Endothelial cell of umbilical vein (primary cell): ENCODE data around the gene KDM4B. TPM values are rescaled to one million over a fixed set of nuclear protein-coding genes. Genes with fewer than 3 reads are reported as not detected.

Experiments used
- BruUV-seq: library from RNA; stranded (reverse); fragments of 400-500 nt; replicated peaks from 2 replicates; lab custom pipeline; 2021; lab: Mats Ljungman, UMichigan
- CTCF ChIA-PET: fragments of 300-600, 350-600 bp; sonication (Branson Sonifier 250); formaldehyde crosslinking; loops from one replicate; lab custom pipeline; 2021; ENCODE audit warnings: antibody characterized with exemption, inconsistent platforms; lab: Charles Lee
- POLR2A ChIA-PET: fragments of 300-600, 350-600 bp; sonication (Branson Sonifier 250); formaldehyde crosslinking; loops from one replicate; lab custom pipeline; 2021; ENCODE audit warnings: antibody characterized with exemption, inconsistent platforms; lab: Charles Lee
- DNase-seq: peaks from one replicate; pipeline ENCODE4 v3.0.0-alpha.2; 2011; ENCODE audit warnings: low read depth, low spot score
- FAIRE-seq: peaks from 2 replicates; lab custom pipeline; 2011; peaks lifted over from hg19 to GRCh38; lab: Jason Lieb, UNC
- H2AFZ ChIP-seq: 2 replicates; pipeline ENCODE4 v1.6.0; 2012; ENCODE audit warnings: low read depth, low read length, control low read depth, inconsistent platforms
- H3K27ac ChIP-seq: 2 replicates; pipeline ENCODE4 v1.5.1; 2011; ENCODE audit warnings: low read depth, mild to moderate bottlenecking, control low read depth, low read length, moderate library complexity; ENCODE audit not compliant: insufficient read depth
- H3K27me3 ChIP-seq, 2 experiments: 2 replicates each; pipeline versions ENCODE4 v1.6.0 to v1.6.1; 2011; ENCODE audit warnings: low read length in 2 of 2, mixed read lengths in 1 of 2; ENCODE audit not compliant: control insufficient read depth in 2 of 2, insufficient read depth in 2 of 2
- H3K36me3 ChIP-seq, 2 experiments: 2 replicates in 1 of 2; 3 replicates in 1 of 2; pipeline ENCODE4 v1.5.1; 2011; ENCODE audit warnings: low read length in 2 of 2, mild to moderate bottlenecking in 1 of 2, moderate library complexity in 1 of 2; ENCODE audit not compliant: control insufficient read depth in 2 of 2, insufficient read depth in 2 of 2; ENCODE audit errors: extremely low read depth in 1 of 2
- H3K4me1 ChIP-seq: 3 replicates; pipeline ENCODE4 v1.5.1; 2011; ENCODE audit warnings: mild to moderate bottlenecking, low read length; ENCODE audit not compliant: control insufficient read depth, insufficient read depth; ENCODE audit errors: extremely low read depth
- H3K4me2 ChIP-seq: 2 replicates; pipeline ENCODE4 v1.6.1; 2011; ENCODE audit warnings: low read length, control low read depth, mixed read lengths; ENCODE audit not compliant: insufficient read depth
- H3K4me3 ChIP-seq, 3 experiments: fragments of 200-600 bp in 1 of 3; sonication (generic), shearing (Covaris generic) in 1 of 3; replicated peaks in 1 of 3; 2 replicates each; pipeline ENCODE4 v1.5.1; 2011 to 2016; ENCODE audit warnings: control low read depth in 3 of 3, low read length in 3 of 3, mild to moderate bottlenecking in 2 of 3, inconsistent platforms in 1 of 3, low read depth in 1 of 3, moderate library complexity in 1 of 3; ENCODE audit not compliant: insufficient read depth in 1 of 3
- H3K79me2 ChIP-seq: 2 replicates; pipeline ENCODE4 v1.6.0; 2012; ENCODE audit warnings: low read length, inconsistent platforms; ENCODE audit not compliant: control insufficient read depth, insufficient read depth
- H3K9ac ChIP-seq: replicated peaks from 2 replicates; pipeline ENCODE3; 2011; ENCODE audit warnings: low read length, control low read depth; ENCODE audit not compliant: insufficient read depth; ENCODE audit errors: extremely low read depth
- H3K9me1 ChIP-seq: replicated peaks from 3 replicates; pipeline ENCODE4 v1.6.0; 2011; ENCODE audit warnings: mild to moderate bottlenecking, low read length; ENCODE audit not compliant: control insufficient read depth, insufficient read depth; ENCODE audit errors: extremely low read depth
- H3K9me3 ChIP-seq: replicated peaks from 2 replicates; pipeline ENCODE4 v1.5.1; 2012; ENCODE audit warnings: low read length, inconsistent platforms; ENCODE audit not compliant: control insufficient read depth, insufficient read depth
- H4K20me1 ChIP-seq: replicated peaks from 2 replicates; pipeline ENCODE3; 2011; ENCODE audit warnings: mild to moderate bottlenecking, low read length; ENCODE audit not compliant: control insufficient read depth, insufficient read depth; ENCODE audit errors: extremely low read depth
- EZH2 ChIP-seq: IDR thresholded peaks from 2 replicates; pipeline ENCODE4 v1.6.1; 2012; ENCODE audit warnings: borderline replicate concordance, low read depth, mild to moderate bottlenecking, moderate library complexity, low read length, inconsistent platforms; ENCODE audit not compliant: severe bottlenecking
- FOS ChIP-seq: IDR thresholded peaks from 2 replicates; pipeline ENCODE4 v1.6.1; 2011; ENCODE audit warnings: mild to moderate bottlenecking, low read length, moderate library complexity, borderline replicate concordance; ENCODE audit not compliant: insufficient read depth
- GATA2 ChIP-seq: IDR thresholded peaks from 2 replicates; pipeline ENCODE4 v1.7.0; 2011; ENCODE audit warnings: low read depth, mild to moderate bottlenecking, moderate library complexity, mixed read lengths, low read length; ENCODE audit not compliant: insufficient read length, insufficient read depth
- JUN ChIP-seq: IDR thresholded peaks from 2 replicates; pipeline ENCODE4 v1.6.1; 2011; ENCODE audit warnings: borderline replicate concordance, low read depth; ENCODE audit not compliant: insufficient read length, insufficient read depth
- MYC ChIP-seq: IDR thresholded peaks from one replicate; pipeline ENCODE4 v1.6.1; 2011; ENCODE audit warnings: mild to moderate bottlenecking, low read depth, low read length
- POLR2A ChIP-seq: IDR thresholded peaks from 2 replicates; pipeline ENCODE4 v1.6.1; 2012; ENCODE audit warnings: low read depth, mild to moderate bottlenecking, control low read depth, low read length
- POLR2AphosphoS5 ChIP-seq: IDR thresholded peaks from 2 replicates; pipeline ENCODE4 v1.6.1; 2012; ENCODE audit warnings: low read depth, mild to moderate bottlenecking, control low read depth, low read length, moderate library complexity; ENCODE audit not compliant: insufficient read depth
- dilution Hi-C: fragments of 300-500 bp; cut with MboI; formaldehyde crosslinking; loops from one replicate; pipeline ENCODE4 v1.15.0; 2019; ENCODE audit warnings: low sequenced_read_pairs; ENCODE audit not compliant: extremely low pct_ligation_motif_present
- intact Hi-C: fragments of 100-400 bp; cut with micrococcal nuclease; formaldehyde crosslinking; loops from one replicate; pipeline ENCODE4 v1.10.0; 2022
- polyA plus RNA-seq, 4 experiments: library from polyadenylated mRNA; depleted of rRNA in 3 of 4; stranded (reverse) in 3 of 4; unstranded in 1 of 4; fragments of >200 nt; gene quantifications; 2 replicates each; pipeline versions ENCODE4 v1.2.1 to v1.2.3, GENCODE V29; 2011 to 2012; ENCODE audit warnings: missing spikeins in 1 of 4
- total RNA-seq: library from RNA; stranded (reverse); gene quantifications from 2 replicates; pipeline ENCODE4 v1.2.3, GENCODE V29; 2021
- TF ChIP-seq, protein P1 (sequence below): IDR thresholded peaks from 2 replicates; pipeline ENCODE4 v1.6.1; 2011; ENCODE audit not compliant: insufficient read depth, insufficient read length
- TF ChIP-seq, protein P2 (sequence below), 2 donors: IDR thresholded peaks; 1 replicate in 1 of 2; 2 replicates in 1 of 2; pipeline ENCODE4 v1.5.1; 2011; ENCODE audit warnings: low read length in 2 of 2, mild to moderate bottlenecking in 2 of 2, moderate library complexity in 2 of 2, control low read depth in 1 of 2, inconsistent platforms in 1 of 2, low read depth in 1 of 2; ENCODE audit not compliant: insufficient read depth in 1 of 2; ENCODE audit errors: extremely low read depth in 1 of 2

Gene KDM4B
- total and polyA plus RNA-seq, 2 donors (not counting 3 experiments of a cell fraction or from before 2014, with no cell fraction given): 12.4 to 37.2 TPM

DNA sequence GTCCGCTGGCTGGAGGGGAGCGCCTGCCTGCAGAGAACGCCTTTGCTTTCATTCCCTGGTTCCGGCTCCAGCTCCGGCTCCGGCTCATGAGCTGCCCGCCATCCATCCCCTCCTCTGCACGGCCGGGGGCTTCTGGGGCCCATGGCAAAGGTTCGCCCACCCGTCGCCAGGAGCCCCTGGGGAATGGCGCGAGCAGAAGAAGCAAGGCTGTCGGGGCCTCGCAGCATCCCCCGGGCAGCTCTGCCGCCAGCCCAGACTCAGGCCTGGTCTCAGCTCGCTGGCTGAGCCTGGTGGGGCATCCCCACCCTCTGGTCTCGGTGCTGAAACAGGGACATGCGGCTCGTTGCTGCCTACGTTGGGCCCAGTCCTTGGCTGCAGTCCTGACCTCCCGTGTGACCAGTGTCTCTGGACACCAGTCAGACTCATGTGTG lies 96.8 kb downstream of the KDM4B start:
- H3K9ac ChIP-seq: no peak overlapping the region
- no peaks in the 10 kb centered on the region for H3K4me1 ChIP-seq
- no peaks in the 10 kb centered on the region for H3K9me3 ChIP-seq
- TF ChIP-seq, protein P1, sequence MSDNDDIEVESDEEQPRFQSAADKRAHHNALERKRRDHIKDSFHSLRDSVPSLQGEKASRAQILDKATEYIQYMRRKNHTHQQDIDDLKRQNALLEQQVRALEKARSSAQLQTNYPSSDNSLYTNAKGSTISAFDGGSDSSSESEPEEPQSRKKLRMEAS: no peak
- TF ChIP-seq EZH2: no peak
- TF ChIP-seq, protein P2, sequence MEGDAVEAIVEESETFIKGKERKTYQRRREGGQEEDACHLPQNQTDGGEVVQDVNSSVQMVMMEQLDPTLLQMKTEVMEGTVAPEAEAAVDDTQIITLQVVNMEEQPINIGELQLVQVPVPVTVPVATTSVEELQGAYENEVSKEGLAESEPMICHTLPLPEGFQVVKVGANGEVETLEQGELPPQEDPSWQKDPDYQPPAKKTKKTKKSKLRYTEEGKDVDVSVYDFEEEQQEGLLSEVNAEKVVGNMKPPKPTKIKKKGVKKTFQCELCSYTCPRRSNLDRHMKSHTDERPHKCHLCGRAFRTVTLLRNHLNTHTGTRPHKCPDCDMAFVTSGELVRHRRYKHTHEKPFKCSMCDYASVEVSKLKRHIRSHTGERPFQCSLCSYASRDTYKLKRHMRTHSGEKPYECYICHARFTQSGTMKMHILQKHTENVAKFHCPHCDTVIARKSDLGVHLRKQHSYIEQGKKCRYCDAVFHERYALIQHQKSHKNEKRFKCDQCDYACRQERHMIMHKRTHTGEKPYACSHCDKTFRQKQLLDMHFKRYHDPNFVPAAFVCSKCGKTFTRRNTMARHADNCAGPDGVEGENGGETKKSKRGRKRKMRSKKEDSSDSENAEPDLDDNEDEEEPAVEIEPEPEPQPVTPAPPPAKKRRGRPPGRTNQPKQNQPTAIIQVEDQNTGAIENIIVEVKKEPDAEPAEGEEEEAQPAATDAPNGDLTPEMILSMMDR (IDR thresholded peaks at IDR 0.05; ENCODE audit: extremely low read depth in 1 of 2, insufficient read depth in 1 of 2, low read depth in 1 of 2, low read length in 2 of 2): no peak
- no peak for TF ChIP-seq MYC
- TF ChIP-seq FOS: no peak
- TF ChIP-seq JUN: no peak
- no peak for TF ChIP-seq POLR2A
- no peak for TF ChIP-seq POLR2AphosphoS5
- no peak for TF ChIP-seq GATA2
- intact Hi-C loops: no loop called here
- CTCF ChIA-PET: no interaction called here
- dilution Hi-C loops: no loop called here
- H3K27me3 ChIP-seq: no peaks in the 10 kb centered on the region
- no peaks in the 10 kb centered on the region for H3K79me2 ChIP-seq
- no TSS peak for BruUV-seq
- no peak overlapping the region for H3K4me2 ChIP-seq
- no peaks in the 10 kb centered on the region for H3K9me1 ChIP-seq
- POLR2A ChIA-PET: no interaction called here
- H3K27ac ChIP-seq: no peak overlapping the region
- DNase-seq (no peak), FAIRE-seq (no peak)
- H3K4me3 ChIP-seq: no peak overlapping the region
- no peak overlapping the region for H2AFZ ChIP-seq
- no peaks in the 10 kb centered on the region for H4K20me1 ChIP-seq
- H3K36me3 ChIP-seq: peaks cover 0 to 6% of the 10 kb centered on the region in 2 experiments
